Measurements from ENCODE around the gene TSC22D2.

The TSC22D2 gene

DNA sequence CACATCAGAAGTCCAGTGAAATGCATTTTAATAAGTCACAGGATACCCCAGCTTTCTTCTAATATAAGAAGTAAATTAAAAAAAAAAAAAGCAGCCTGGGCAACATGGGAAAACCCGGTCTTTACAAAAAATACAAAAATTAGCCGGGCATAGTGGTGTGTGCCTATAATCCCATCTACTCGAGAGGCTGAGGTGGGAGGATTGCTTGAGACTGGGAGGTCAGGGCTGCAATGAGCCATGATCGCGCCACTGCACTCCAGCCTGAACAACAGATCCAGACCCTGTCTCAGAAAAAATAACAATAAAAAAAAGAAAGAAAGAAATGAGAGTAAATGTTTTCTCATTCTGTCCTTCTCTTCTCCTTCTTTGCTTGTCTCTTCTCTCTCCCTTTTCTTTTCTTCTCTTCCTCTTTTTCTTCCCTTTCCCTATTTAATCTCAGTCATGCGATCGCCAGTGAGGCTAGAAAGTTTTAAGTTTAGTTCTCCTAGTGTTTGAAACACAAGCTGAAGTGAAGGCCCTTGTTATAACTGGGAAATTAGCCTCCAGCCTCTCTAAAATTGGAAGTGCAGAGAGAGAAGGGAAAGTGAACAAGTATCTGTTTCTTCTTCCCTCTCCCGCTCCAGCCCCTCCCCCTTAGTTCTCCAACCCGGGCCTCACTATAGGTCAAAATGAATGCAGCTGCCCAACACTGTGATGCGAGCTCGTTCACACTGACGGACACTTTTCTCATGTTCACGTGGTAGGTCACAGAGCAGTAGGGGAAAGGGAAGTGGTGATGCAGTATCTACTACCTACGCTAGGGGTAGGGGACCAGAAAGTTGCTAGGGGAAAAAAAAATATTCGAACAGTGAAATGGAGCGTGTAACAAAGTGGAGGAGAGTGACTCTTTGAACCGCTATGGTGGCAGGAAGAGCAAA, 23.5 kb upstream of the TSC22D2 start:
- H3K4me3 ChIP-seq (ENCODE audit: control insufficient read depth, low read depth, low read length), result no peak overlapping the region
- DNase-seq (ENCODE audit: low read depth), result no peak
- TF ChIP-seq, protein P1, sequence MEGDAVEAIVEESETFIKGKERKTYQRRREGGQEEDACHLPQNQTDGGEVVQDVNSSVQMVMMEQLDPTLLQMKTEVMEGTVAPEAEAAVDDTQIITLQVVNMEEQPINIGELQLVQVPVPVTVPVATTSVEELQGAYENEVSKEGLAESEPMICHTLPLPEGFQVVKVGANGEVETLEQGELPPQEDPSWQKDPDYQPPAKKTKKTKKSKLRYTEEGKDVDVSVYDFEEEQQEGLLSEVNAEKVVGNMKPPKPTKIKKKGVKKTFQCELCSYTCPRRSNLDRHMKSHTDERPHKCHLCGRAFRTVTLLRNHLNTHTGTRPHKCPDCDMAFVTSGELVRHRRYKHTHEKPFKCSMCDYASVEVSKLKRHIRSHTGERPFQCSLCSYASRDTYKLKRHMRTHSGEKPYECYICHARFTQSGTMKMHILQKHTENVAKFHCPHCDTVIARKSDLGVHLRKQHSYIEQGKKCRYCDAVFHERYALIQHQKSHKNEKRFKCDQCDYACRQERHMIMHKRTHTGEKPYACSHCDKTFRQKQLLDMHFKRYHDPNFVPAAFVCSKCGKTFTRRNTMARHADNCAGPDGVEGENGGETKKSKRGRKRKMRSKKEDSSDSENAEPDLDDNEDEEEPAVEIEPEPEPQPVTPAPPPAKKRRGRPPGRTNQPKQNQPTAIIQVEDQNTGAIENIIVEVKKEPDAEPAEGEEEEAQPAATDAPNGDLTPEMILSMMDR (IDR thresholded peaks at IDR 0.05; ENCODE audit: control insufficient read depth, insufficient read depth, low read depth, low read length, missing control alignments), result no peak

DNA sequence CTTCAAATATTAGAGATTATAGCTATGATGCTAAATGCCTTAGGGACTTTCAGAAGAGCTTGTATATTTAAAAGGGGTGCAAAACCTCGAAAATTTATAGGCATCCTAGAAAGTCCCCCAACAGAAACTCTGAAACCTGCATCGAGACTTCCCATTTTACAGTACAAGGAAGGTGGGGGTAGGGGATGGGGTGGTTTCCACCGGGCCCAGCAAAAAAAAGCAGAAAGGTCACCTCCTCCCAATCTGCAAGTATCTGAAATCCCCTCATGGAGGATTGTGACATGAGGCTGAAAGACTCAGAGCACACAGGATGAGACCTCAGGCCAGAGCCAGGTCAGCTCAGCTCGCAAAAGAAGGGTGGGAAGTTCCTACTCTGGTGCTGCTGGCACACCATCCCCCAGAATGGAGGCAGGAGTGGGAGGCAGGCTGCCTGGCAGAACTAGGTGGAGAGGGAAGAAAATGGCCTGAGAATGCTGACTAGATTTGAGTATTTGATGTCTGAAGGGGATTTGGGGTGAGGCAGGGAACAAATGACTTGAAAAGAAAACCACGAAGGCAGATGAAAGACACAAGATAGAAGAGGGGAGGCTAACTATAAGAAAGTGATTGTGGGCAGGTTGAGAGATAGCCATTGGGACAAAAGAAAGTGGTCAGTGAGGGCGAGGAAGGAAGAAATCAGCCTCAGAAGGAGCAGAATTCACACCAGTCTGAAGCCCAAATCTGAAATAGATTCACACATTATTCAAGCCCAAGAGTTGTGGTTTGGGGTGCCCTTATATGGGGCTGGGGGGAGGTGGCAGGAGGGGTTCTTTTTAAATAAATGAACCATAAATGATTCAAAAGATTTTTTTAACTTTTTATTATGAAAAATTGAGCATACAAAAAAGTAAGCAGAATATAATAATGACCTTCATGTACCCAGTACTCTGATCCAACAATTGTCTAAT, 22.5 kb upstream of the TSC22D2 start:
- DNase-seq (ENCODE audit: low read depth), result no peak
- TF ChIP-seq, protein P1 (IDR thresholded peaks at IDR 0.05; ENCODE audit: control insufficient read depth, insufficient read depth, low read depth, low read length, missing control alignments), result no peak
- H3K4me3 ChIP-seq (ENCODE audit: control insufficient read depth, low read depth, low read length), result no peak overlapping the region

DNA sequence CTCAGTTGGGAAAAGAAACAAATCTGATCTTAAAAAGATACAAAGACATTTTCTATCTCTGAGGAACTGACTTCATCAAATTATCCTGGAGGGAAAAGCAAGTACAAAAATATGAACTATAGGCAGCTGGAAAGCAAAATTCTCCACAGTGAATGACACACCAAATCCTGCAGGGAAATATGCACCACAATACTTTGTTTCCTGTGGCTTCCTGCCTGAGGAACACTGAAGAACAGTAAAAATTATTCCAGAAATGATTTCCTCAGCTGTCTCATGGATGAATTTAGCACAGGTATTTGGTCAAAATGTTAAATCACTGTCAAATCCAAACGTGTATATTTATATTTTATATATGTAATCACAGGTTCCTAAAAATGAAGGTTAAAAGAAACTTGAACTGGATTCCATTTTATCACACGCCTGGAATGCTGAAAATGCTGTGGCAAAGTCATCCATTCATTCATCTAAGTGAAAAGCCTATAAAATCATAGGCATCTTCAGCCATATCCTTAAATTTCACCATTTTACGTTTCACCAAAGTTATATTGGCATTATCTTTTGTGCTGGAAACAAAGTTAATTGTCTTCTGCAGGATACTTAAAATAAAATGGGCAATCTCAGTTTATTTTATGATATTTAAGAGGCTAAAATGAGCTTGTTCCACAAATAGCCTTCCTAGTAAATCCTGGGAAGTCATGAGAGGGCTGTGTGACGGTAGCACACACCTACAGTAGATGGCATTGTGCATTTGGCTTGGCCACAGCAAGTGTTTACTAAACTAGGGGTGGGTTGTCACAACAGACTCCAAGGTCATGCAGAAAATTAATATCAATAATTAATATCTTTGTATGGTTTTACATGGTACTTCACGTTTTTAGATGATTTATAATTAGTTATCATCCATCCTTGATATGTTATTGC, 19.3 kb upstream of the TSC22D2 start:
- TF ChIP-seq, protein P1 (IDR thresholded peaks at IDR 0.05; ENCODE audit: control insufficient read depth, insufficient read depth, low read depth, low read length, missing control alignments), result no peak
- DNase-seq (ENCODE audit: low read depth), result no peak
- no peak overlapping the region for H3K4me3 ChIP-seq (ENCODE audit: control insufficient read depth, low read depth, low read length)

DNA sequence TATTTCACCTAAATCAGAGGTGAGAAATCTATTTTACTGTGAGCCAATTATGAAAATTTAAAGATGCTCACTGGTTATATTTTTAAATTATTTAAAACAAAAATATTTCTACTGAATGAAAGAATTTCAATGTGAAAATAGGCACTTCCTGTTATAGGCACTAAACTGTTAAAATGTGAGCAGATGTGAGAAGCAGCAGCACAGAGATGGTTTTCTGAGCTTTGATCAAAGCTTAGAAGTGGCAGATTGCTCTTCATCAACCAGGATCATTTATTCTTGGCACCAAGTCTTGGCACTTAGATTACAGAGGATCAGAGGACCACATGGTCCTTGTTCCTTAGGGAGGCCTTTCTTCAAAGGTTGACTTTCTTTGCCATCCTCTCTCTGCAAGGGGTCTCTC, 18.0 kb upstream of the TSC22D2 start:
- TF ChIP-seq, protein P1 (IDR thresholded peaks at IDR 0.05; ENCODE audit: control insufficient read depth, insufficient read depth, low read depth, low read length, missing control alignments), result no peak
- no peak overlapping the region for H3K4me3 ChIP-seq (ENCODE audit: control insufficient read depth, low read depth, low read length)
- no peak for DNase-seq (ENCODE audit: low read depth)

DNA sequence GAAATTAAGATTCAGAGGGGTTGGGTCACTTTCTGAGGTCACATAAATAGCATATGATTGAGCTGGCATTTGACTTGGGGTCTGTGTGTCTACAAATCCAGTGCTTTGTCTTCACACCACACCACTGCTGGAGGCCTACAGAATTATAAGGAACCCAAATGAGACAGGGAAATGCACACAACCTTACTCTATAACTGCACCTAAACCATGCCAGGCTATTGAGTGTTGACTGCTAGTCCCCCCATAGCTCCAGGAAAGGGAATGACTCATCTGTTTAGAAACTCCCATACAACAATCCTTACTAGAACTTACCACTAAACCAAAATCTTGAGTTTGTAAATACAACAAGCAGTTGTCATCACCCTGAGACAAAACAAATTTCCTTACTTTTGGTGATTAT, 16.9 kb upstream of the TSC22D2 start:
- DNase-seq (ENCODE audit: low read depth), result no peak
- H3K4me3 ChIP-seq (ENCODE audit: control insufficient read depth, low read depth, low read length), result no peak overlapping the region
- TF ChIP-seq, protein P1 (IDR thresholded peaks at IDR 0.05; ENCODE audit: control insufficient read depth, insufficient read depth, low read depth, low read length, missing control alignments), result no peak

DNA sequence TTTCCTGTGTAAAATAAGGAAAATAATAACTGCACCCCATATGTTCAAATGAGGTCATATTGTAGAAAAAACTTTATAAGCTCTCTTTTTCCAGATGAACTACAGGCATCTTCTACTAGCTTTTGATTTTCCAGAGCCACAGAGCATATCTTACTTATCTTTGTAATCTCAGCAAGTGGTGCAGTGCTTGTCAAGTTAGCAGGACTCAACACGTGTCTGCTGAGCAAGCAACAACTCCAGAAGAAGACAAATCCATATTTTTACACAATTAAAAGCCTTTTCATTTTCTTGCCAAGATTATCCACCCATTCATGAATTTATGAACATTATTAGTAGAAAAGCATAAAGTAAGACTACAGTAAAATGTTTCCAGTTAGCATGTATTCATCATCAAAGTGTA, 14.4 kb upstream of the TSC22D2 start:
- no peak overlapping the region for H3K4me3 ChIP-seq (ENCODE audit: control insufficient read depth, low read depth, low read length)
- TF ChIP-seq, protein P1 (IDR thresholded peaks at IDR 0.05; ENCODE audit: control insufficient read depth, insufficient read depth, low read depth, low read length, missing control alignments), result no peak
- DNase-seq (ENCODE audit: low read depth), result no peak

Data from AG09309 (cell line).